A673 (cell line): ENCODE results near the gene PRKG1.

Experiments used
- EZH2 ChIP-seq: fragments of 200-600 bp; sonication (generic); IDR thresholded peaks from 2 replicates; pipeline ENCODE4 v1.6.1; 2017; ENCODE audit warnings: borderline replicate concordance, low read depth, mild to moderate bottlenecking, mixed read lengths, antibody characterized with exemption, low read length; ENCODE audit not compliant: poor library complexity, severe bottlenecking
- TF ChIP-seq, protein P1 (sequence below): fragments of 300-800, 200-600 bp; sonication (generic); conservative IDR thresholded peaks from 2 replicates; pipeline ENCODE4 v1.5.1; 2017; ENCODE audit warnings: low read depth, mild to moderate bottlenecking, antibody characterized with exemption, low read length, moderate library complexity, mixed read lengths

- TF ChIP-seq, protein P1, sequence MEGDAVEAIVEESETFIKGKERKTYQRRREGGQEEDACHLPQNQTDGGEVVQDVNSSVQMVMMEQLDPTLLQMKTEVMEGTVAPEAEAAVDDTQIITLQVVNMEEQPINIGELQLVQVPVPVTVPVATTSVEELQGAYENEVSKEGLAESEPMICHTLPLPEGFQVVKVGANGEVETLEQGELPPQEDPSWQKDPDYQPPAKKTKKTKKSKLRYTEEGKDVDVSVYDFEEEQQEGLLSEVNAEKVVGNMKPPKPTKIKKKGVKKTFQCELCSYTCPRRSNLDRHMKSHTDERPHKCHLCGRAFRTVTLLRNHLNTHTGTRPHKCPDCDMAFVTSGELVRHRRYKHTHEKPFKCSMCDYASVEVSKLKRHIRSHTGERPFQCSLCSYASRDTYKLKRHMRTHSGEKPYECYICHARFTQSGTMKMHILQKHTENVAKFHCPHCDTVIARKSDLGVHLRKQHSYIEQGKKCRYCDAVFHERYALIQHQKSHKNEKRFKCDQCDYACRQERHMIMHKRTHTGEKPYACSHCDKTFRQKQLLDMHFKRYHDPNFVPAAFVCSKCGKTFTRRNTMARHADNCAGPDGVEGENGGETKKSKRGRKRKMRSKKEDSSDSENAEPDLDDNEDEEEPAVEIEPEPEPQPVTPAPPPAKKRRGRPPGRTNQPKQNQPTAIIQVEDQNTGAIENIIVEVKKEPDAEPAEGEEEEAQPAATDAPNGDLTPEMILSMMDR = no peak
- TF ChIP-seq EZH2 = no peak
These were observed 979.2 kb downstream of the PRKG1 start for GRCh38 chr10:52053497-52053896.
